Lung (tissue), 16 donors: ENCODE results near the gene FKRP. TPM values are rescaled to one million over a fixed set of nuclear protein-coding genes. Genes with fewer than 3 reads are reported as not detected.

ENCODE experiments used
- ATAC-seq: fragments of 200-7000 bp; cut with Tn5 transposase; one replicate; pipeline ENCODE4 v1.9.1; 2020; ENCODE audit warnings: moderate number of reproducible peaks; ENCODE audit not compliant: insufficient read depth, low FRiP score
- DNase-seq, 3 donors: peaks; one replicate each; pipeline ENCODE4 v3.0.0-alpha.2; 2013 to 2017
- H3K27ac ChIP-seq, 2 donors: one replicate each; pipeline ENCODE4 v1.5.1; 2013; ENCODE audit warnings: mild to moderate bottlenecking in 2 of 2, moderate library complexity in 2 of 2, control low read depth in 1 of 2, inconsistent platforms in 1 of 2, low read depth in 1 of 2, low read length in 1 of 2
- H3K27me3 ChIP-seq, 3 donors: one replicate each; pipeline ENCODE4 v1.5.1; 2013; ENCODE audit warnings: low read length in 2 of 3; ENCODE audit not compliant: control insufficient read depth in 3 of 3, insufficient read depth in 3 of 3
- H3K36me3 ChIP-seq, 4 donors: one replicate each; pipeline ENCODE4 v1.5.1; 2013; ENCODE audit warnings: low read length in 4 of 4, mild to moderate bottlenecking in 1 of 4, moderate library complexity in 1 of 4; ENCODE audit not compliant: control insufficient read depth in 4 of 4, insufficient read depth in 4 of 4
- H3K4me1 ChIP-seq, 5 donors: one replicate each; pipeline ENCODE4 v1.5.1; 2013; ENCODE audit warnings: low read length in 5 of 5, mild to moderate bottlenecking in 2 of 5, moderate library complexity in 1 of 5; ENCODE audit not compliant: control insufficient read depth in 5 of 5, insufficient read depth in 5 of 5
- H3K4me3 ChIP-seq: one replicate; pipeline ENCODE4 v1.5.1; 2013; ENCODE audit warnings: mild to moderate bottlenecking, control low read depth, moderate library complexity
- H3K9ac ChIP-seq, 2 donors: one replicate each; pipeline ENCODE4 v1.5.1; 2013; ENCODE audit warnings: low read length in 2 of 2, control low read depth in 1 of 2; ENCODE audit not compliant: insufficient read depth in 1 of 2
- H3K9me3 ChIP-seq, 4 donors: one replicate each; pipeline ENCODE4 v1.5.1; 2013; ENCODE audit warnings: low read length in 3 of 4, mild to moderate bottlenecking in 1 of 4, moderate library complexity in 1 of 4; ENCODE audit not compliant: control insufficient read depth in 4 of 4, insufficient read depth in 3 of 4
- WGBS, 2 donors: extraction: QIAGEN DNeasy Blood & Tissue Kit; methylation state at CpG; one replicate each; pipeline ENCODE4 v1.1.7; 2013; 5-methylcytosine and 5-hydroxymethylcytosine counted together
- long read RNA-seq, 5 donors: transcript quantifications; one replicate each; lab custom pipeline, GENCODE V29; 2026
- polyA plus RNA-seq, 2 donors: library from polyadenylated mRNA; stranded (reverse); fragments of 200-250 nt; gene quantifications; one replicate each; pipeline ENCODE4 v1.2.1, GENCODE V29; 2013
- total RNA-seq, 2 donors: library from RNA; depleted of rRNA in 1 of 2; stranded (reverse); fragments of >200 nt in 1 of 2; gene quantifications; one replicate each; pipeline ENCODE4 v1.2.1, GENCODE V29; 2014 to 2021
- TF ChIP-seq, protein P1 (sequence below): IDR thresholded peaks from 2 replicates; pipeline ENCODE4 v1.5.1; 2012; ENCODE audit warnings: mild to moderate bottlenecking; ENCODE audit errors: control extremely low read depth, extremely low read depth
- donor health status: control.
- donor health status: control.
- donor health status: Bipolar disorder and iron deficiency.
- donor health status: healthy.
- donor health status: DM: yes; HTN: yes; CAD: no.

The FKRP gene, protein sequence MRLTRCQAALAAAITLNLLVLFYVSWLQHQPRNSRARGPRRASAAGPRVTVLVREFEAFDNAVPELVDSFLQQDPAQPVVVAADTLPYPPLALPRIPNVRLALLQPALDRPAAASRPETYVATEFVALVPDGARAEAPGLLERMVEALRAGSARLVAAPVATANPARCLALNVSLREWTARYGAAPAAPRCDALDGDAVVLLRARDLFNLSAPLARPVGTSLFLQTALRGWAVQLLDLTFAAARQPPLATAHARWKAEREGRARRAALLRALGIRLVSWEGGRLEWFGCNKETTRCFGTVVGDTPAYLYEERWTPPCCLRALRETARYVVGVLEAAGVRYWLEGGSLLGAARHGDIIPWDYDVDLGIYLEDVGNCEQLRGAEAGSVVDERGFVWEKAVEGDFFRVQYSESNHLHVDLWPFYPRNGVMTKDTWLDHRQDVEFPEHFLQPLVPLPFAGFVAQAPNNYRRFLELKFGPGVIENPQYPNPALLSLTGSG
- total RNA-seq (10 to 100 TPM; 16.1 to 23.9 TPM), polyA plus RNA-seq (10 to 100 TPM; 10.8 to 14.4 TPM)
- long read RNA-seq, donor 1, partial matches to known transcripts = 27 of 30 reads
- long read RNA-seq, donor 1, other reads (novel, unspliced or antisense) = 0 of 30 reads
- long read RNA-seq, donor 2, partial matches to known transcripts = 6 of 14 reads
- long read RNA-seq, donor 2, other reads (novel, unspliced or antisense) = 5 of 14 reads
- long read RNA-seq, donor 3, partial matches to known transcripts = 0 of 15 reads
- long read RNA-seq, donor 3, other reads (novel, unspliced or antisense) = 9 of 15 reads
- long read RNA-seq, donor 4, partial matches to known transcripts = 13 of 20 reads
- long read RNA-seq, donor 4, other reads (novel, unspliced or antisense) = 5 of 20 reads
- long read RNA-seq, donor 5, partial matches to known transcripts = 17 of 39 reads
- long read RNA-seq, donor 5, other reads (novel, unspliced or antisense) = 19 of 39 reads

DNA sequence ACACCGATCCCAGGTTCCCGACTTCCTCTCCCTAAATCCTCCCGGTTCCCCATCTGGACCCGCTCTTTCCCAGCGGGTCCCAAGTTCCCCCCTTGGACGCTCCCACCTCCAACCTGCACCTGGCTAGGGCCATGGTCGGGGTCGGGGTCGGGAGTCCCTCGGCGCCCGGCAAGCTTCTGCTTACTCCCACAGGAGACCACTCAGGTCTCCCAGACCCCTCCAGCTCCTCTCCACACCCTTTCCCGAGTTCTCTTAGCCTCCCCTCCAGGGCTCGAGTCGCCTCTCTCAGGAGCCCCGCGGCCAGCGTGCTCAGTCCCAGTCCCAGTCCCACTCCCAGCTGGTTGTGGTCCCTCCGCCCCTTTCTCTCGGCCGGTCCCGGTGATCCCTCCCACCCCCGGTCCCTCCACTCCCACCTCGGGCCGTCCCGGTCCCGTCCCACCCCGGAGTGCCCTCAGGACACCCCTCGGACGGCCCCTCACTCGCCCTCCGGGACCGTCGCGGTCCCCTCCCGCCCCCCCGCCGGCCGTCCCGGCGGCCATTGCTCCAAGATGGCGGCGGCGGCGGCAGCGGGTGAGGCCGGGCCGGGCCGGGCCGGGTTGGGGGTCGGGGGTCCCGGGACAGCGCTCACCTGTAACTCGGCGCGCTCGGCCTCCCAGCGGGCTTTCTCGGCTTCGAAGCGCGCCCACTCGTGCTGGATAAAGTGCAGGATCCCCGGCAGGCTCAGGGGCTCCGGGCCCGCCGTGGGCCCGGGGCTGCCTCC is at the start of gene FKRP:
TSS of gene FKRP (plus strand) at position 537 of the 760 bp plus-strand sequence. CDS start 9,394 bp downstream, outside the sequence.
- Histone ChIP-seq H3K27ac (peak within 1 kb of the TSS; percentile 88 to 93), H3K4me1 (peaks cover 4 to 30% (median 6%) of the 10 kb centered on the region in 5 donors)
- peak in 1 of 3 donors; percentile 48 for DNase-seq

DNA sequence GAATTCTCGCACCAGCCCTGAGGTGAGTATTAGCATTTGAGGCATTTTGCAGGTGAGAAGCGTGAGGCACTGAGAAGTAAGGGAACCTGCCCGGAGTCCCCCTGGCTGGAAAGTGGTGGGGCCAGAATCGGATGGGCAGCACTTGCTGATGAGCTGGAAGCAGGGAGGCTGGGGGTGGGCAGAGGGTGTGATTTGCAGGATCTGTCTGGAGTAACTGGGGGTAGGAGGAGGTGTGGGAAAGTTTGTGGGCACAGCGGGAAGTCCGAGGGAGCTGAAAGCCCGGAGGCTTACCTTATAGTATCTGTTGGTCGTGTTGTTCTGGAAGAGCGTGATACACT is 49.0 kb upstream of the FKRP start:
- TF ChIP-seq, protein P1, sequence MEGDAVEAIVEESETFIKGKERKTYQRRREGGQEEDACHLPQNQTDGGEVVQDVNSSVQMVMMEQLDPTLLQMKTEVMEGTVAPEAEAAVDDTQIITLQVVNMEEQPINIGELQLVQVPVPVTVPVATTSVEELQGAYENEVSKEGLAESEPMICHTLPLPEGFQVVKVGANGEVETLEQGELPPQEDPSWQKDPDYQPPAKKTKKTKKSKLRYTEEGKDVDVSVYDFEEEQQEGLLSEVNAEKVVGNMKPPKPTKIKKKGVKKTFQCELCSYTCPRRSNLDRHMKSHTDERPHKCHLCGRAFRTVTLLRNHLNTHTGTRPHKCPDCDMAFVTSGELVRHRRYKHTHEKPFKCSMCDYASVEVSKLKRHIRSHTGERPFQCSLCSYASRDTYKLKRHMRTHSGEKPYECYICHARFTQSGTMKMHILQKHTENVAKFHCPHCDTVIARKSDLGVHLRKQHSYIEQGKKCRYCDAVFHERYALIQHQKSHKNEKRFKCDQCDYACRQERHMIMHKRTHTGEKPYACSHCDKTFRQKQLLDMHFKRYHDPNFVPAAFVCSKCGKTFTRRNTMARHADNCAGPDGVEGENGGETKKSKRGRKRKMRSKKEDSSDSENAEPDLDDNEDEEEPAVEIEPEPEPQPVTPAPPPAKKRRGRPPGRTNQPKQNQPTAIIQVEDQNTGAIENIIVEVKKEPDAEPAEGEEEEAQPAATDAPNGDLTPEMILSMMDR = no peak
- WGBS, 2 donors = 84% methylated on average over 9 of the region's 9 CpGs
- peaks cover 0 to 74% (median 58%) of the 10 kb centered on the region in 4 donors for H3K36me3 ChIP-seq
- H3K9me3 ChIP-seq = no peaks in the 10 kb centered on the region
- no peaks in the 10 kb centered on the region for H3K27me3 ChIP-seq
- DNase-seq = no peak
- no peak overlapping the region for H3K9ac ChIP-seq
- H3K4me3 ChIP-seq = no peak overlapping the region
- H3K4me1 ChIP-seq = peaks cover 0 to 3% (median 0%) of the 10 kb centered on the region in 5 donors
- peak overlapping the region in 1 of 2 donors; percentile 42 for H3K27ac ChIP-seq
- no peak for ATAC-seq

More for the DNA sequence above, at the start of gene FKRP:
- WGBS, 2 donors = 1% methylated on average over 30 to 68 of the region's 68 CpGs
- H3K36me3 ChIP-seq = peaks cover 0 to 3% (median 1%) of the 10 kb centered on the region in 4 donors
- peak within 1 kb of the TSS; percentile 79 for H3K4me3 ChIP-seq
- peak; percentile 22 for ATAC-seq
- H3K9me3 ChIP-seq = no peaks in the 10 kb centered on the region
- H3K9ac ChIP-seq = peak within 1 kb of the TSS; percentile 73
- TF ChIP-seq, protein P1 = no peak
- no peaks in the 10 kb centered on the region for H3K27me3 ChIP-seq

DNA sequence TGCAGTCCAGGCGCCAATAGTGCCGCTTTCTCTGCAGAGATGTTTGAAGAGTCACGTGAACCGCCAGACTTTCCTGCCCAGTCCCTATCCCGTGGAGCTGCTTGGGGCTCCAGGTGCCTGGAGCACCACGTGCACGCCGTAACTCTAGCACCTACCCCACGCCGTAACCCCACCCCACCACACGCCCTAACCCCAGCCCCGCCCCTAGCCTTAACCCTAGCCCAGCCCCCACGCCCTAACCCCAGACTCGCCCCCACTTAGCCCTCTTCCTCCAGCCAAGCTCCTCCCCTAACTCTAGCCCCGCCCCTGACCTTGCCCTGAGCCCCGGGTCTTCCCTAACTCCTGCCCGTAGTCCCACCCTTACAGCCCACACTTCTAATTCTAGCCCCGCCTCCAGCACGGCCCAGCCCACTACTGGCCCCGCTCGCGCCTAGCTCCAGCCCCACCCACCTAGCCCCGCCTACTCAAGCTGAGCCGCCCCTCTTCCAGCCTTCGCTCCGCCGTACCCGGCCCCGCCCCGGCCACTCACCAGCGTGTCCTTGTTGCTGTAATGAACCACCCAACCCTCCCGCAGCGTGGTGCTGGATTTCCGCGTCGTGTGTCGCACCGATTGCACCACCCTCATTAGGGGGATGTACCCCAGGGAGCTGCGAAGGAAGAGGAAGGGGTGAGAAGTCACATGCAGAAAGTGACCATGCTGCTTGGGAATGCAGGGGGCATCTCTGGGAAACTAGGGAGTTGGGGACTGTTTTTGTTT is 48.5 kb upstream of the FKRP start:
- ATAC-seq = peak; percentile 94
- Histone ChIP-seq H3K27me3 (no peaks in the 10 kb centered on the region), H3K4me1 (peaks cover 0 to 3% (median 0%) of the 10 kb centered on the region in 5 donors), H3K36me3 (peaks cover 0 to 72% (median 53%) of the 10 kb centered on the region in 4 donors), H3K4me3 (no peak overlapping the region), H3K9me3 (no peaks in the 10 kb centered on the region), H3K27ac (peak overlapping the region in 1 of 2 donors; percentile 77), H3K9ac (no peak overlapping the region)
- 40 to 54% methylated on average over 39 of the region's 39 CpGs for WGBS, 2 donors
- DNase-seq = peak; percentile 86 to 92 (median 86)
- TF ChIP-seq, protein P1 = no peak
